ENCODE measurements around the gene SH3PXD2B. TPM values are rescaled to one million over a fixed set of nuclear protein-coding genes. Genes with fewer than 3 reads are reported as not detected.

Gene SH3PXD2B
- total RNA-seq, 1 experiment from 2014 or later = 27.5 TPM

DNA sequence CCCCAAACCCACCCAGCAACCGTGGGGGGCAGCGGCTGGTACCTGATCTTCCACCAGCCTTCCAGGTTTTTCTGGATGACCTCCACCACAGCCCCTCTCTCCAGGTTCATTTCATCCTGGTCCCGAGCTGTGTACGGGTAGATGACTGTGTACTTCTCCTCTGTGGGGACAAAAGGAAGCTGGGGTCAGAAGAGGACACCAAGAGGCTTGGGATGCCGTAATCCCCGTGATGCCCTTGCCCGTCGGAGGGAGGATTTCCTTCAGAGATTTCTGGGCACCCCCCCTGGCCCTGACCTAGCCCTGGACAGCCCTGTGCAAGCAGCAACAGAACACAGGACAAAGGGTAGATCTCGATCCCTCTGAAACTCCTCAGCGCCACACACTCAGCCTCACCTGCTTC, 100.5 kb downstream of the SH3PXD2B start:
- H2AFZ ChIP-seq (ENCODE audit: low read depth, low read length, poor library complexity, severe bottlenecking) = no peak overlapping the region
- no TSS peak for BruUV-seq (replicated peaks)
- ChIA-PET RAD21 (ENCODE audit: low non-redundant PET in 1 of 2, low total read pairs in 2 of 2, uncharacterized antibody in 2 of 2, unreplicated experiment in 2 of 2) (no interaction called here), POLR2A (interaction anchor here (0.6 kb wide), 1 partner anchor 62 kb away, joined by 3 read pairs; no protein-coding TSS in a partner anchor), CTCF (no interaction called here)
- no peak overlapping the region for H3K4me3 ChIP-seq (replicated peaks in 1 of 2; ENCODE audit: low read depth in 1 of 2, low read length in 2 of 2)
- H3K9me2 ChIP-seq (ENCODE audit: insufficient read depth) = no peaks in the 10 kb centered on the region
- no peak overlapping the region for H3K4me2 ChIP-seq (ENCODE audit: low read length)
- no peaks in the 10 kb centered on the region for H3K4me1 ChIP-seq (ENCODE audit: control insufficient read depth in 1 of 2, insufficient read depth in 2 of 2, low read length in 2 of 2)
- no peaks in the 10 kb centered on the region for H3K79me2 ChIP-seq (ENCODE audit: insufficient read depth, low read length)
- TF ChIP-seq TCF7L2 (IDR thresholded peaks at IDR 0.05; ENCODE audit: borderline replicate concordance, extremely low read depth, insufficient read depth, insufficient read length) (no peak), SRF (IDR thresholded peaks at IDR 0.05; ENCODE audit: low read depth) (no peak), SIN3A (IDR thresholded peaks at IDR 0.05; ENCODE audit: low read depth) (no peak), ELF1 (IDR thresholded peaks at IDR 0.05; ENCODE audit: borderline replicate concordance, low read depth) (no peak), CBX3 (IDR thresholded peaks at IDR 0.05; ENCODE audit: low read depth) (no peak)
- TF ChIP-seq, protein P1, sequence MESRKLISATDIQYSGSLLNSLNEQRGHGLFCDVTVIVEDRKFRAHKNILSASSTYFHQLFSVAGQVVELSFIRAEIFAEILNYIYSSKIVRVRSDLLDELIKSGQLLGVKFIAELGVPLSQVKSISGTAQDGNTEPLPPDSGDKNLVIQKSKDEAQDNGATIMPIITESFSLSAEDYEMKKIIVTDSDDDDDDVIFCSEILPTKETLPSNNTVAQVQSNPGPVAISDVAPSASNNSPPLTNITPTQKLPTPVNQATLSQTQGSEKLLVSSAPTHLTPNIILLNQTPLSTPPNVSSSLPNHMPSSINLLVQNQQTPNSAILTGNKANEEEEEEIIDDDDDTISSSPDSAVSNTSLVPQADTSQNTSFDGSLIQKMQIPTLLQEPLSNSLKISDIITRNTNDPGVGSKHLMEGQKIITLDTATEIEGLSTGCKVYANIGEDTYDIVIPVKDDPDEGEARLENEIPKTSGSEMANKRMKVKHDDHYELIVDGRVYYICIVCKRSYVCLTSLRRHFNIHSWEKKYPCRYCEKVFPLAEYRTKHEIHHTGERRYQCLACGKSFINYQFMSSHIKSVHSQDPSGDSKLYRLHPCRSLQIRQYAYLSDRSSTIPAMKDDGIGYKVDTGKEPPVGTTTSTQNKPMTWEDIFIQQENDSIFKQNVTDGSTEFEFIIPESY (IDR thresholded peaks at IDR 0.05; ENCODE audit: extremely low read depth, insufficient replicate concordance, low read length) = no peak
- TF ChIP-seq, protein P2, sequence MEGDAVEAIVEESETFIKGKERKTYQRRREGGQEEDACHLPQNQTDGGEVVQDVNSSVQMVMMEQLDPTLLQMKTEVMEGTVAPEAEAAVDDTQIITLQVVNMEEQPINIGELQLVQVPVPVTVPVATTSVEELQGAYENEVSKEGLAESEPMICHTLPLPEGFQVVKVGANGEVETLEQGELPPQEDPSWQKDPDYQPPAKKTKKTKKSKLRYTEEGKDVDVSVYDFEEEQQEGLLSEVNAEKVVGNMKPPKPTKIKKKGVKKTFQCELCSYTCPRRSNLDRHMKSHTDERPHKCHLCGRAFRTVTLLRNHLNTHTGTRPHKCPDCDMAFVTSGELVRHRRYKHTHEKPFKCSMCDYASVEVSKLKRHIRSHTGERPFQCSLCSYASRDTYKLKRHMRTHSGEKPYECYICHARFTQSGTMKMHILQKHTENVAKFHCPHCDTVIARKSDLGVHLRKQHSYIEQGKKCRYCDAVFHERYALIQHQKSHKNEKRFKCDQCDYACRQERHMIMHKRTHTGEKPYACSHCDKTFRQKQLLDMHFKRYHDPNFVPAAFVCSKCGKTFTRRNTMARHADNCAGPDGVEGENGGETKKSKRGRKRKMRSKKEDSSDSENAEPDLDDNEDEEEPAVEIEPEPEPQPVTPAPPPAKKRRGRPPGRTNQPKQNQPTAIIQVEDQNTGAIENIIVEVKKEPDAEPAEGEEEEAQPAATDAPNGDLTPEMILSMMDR (IDR thresholded peaks at IDR 0.05 in 2 of 3, conservative IDR thresholded peaks at IDR 0.05 in 1 of 3; ENCODE audit: borderline replicate concordance in 1 of 3, insufficient read depth in 1 of 3, low read depth in 2 of 3, low read length in 2 of 3) = no peak
- DNase-seq (ENCODE audit: low read depth, low spot score) = no peak
- H3K27ac ChIP-seq (ENCODE audit: low read depth, low read length) = no peak overlapping the region
- H3K27me3 ChIP-seq (ENCODE audit: insufficient read depth, low read length) = no peaks in the 10 kb centered on the region
- peaks cover 0 to 10% of the 10 kb centered on the region in 2 experiments; a peak in 2 of 4 replicates for H3K36me3 ChIP-seq (ENCODE audit: control insufficient read depth in 1 of 2, insufficient read depth in 2 of 2, low read length in 2 of 2)
- H3K9me3 ChIP-seq (ENCODE audit: control insufficient read depth in 1 of 2, insufficient read depth in 1 of 2, low read depth in 1 of 2, low read length in 2 of 2) = no peaks in the 10 kb centered on the region
- H4K20me1 ChIP-seq (ENCODE audit: insufficient read depth) = no peaks in the 10 kb centered on the region
- no peak for ATAC-seq
- H3K9ac ChIP-seq (ENCODE audit: low read length) = no peak overlapping the region
- intact Hi-C loops (cut with micrococcal nuclease) = no loop called here

Measured in HCT116 (cell line).